Smooth muscle cell (in vitro differentiated cells): ENCODE results near the gene GRID1. TPM values are rescaled to one million over a fixed set of nuclear protein-coding genes. Genes with fewer than 3 reads are reported as not detected.

ENCODE experiments used
- DNase-seq: peaks from one replicate; lab custom pipeline; 2025; ENCODE audit not compliant: unreplicated experiment; lab: John Stamatoyannopoulos, UW
- H2AFZ ChIP-seq: fragments of 200-600 bp; sonication (generic); 2 replicates; pipeline ENCODE4 v1.6.0; 2016; ENCODE audit warnings: antibody characterized with exemption, low read depth, mild to moderate bottlenecking
- H3F3A ChIP-seq: fragments of 200-600 bp; sonication (generic); 2 replicates; pipeline ENCODE4 v1.6.0; 2017; ENCODE audit warnings: antibody characterized with exemption, low read depth
- H3K27ac ChIP-seq: fragments of 200-600 bp; sonication (generic); 2 replicates; pipeline ENCODE4 v1.5.1; 2016; ENCODE audit warnings: low read depth, mild to moderate bottlenecking
- H3K27me3 ChIP-seq: fragments of 200-600 bp; sonication (generic); 2 replicates; pipeline ENCODE4 v1.6.1; 2016; ENCODE audit warnings: low read depth, mild to moderate bottlenecking
- H3K36me3 ChIP-seq: fragments of 200-600 bp; sonication (generic); 2 replicates; pipeline ENCODE4 v1.5.1; 2016; ENCODE audit warnings: low read depth
- H3K4me1 ChIP-seq: fragments of 200-600 bp; sonication (generic); 2 replicates; pipeline ENCODE4 v1.5.1; 2016; ENCODE audit warnings: low read depth
- H3K4me2 ChIP-seq: fragments of 200-600 bp; sonication (generic); 2 replicates; pipeline ENCODE4 v1.6.0; 2016; ENCODE audit warnings: mild to moderate bottlenecking
- H3K4me3 ChIP-seq: fragments of 200-600 bp; sonication (generic); 2 replicates; pipeline ENCODE4 v1.5.1; 2016; ENCODE audit warnings: mild to moderate bottlenecking
- H3K79me2 ChIP-seq: fragments of 200-600 bp; sonication (generic); 2 replicates; pipeline ENCODE4 v1.6.0; 2016; ENCODE audit warnings: low read depth, mild to moderate bottlenecking
- H3K9ac ChIP-seq: fragments of 200-600 bp; sonication (generic); 2 replicates; pipeline ENCODE4 v1.6.0; 2016; ENCODE audit warnings: low read depth
- H3K9me3 ChIP-seq: fragments of 200-600 bp; sonication (generic); replicated peaks from 2 replicates; pipeline ENCODE4 v1.5.1; 2016; ENCODE audit warnings: low read depth
- H4K20me1 ChIP-seq: fragments of 200-600 bp; sonication (generic); 2 replicates; pipeline ENCODE4 v1.6.0; 2016; ENCODE audit warnings: low read depth
- CTCF ChIP-seq: fragments of 200-600 bp; sonication (generic); IDR thresholded peaks from 2 replicates; pipeline ENCODE4 v1.5.1; 2017; ENCODE audit warnings: borderline replicate concordance, mild to moderate bottlenecking, antibody characterized with exemption; ENCODE audit not compliant: insufficient read depth, poor library complexity, severe bottlenecking
- WGBS: methylation state at CpG from one replicate; pipeline ENCODE4 v1.1.7; 2016; ENCODE audit warnings: low lambda C conversion rate; 5-methylcytosine and 5-hydroxymethylcytosine counted together
- polyA plus RNA-seq: library from polyadenylated mRNA; unstranded; fragments of >200 nt; fragmentation: Nextera tagmentation; extraction: Ambion mirVana; gene quantifications from 2 replicates; pipeline ENCODE4 v1.2.1, GENCODE V29; 2016
- total RNA-seq: library from RNA; depleted of rRNA; stranded (reverse); fragments of >200 nt; gene quantifications from 2 replicates; pipeline ENCODE4 v1.2.3, GENCODE V29; 2014

GRID1 gene
- total and polyA plus RNA-seq, 2 experiments from 2014 or later: 4.4 to 7.4 TPM

GRCh38 chr10:86295351-86295750, 71.2 kb downstream of the GRID1 start:
- Histone ChIP-seq H3K27me3 (no peaks in the 10 kb centered on the region), H3K27ac (no peak overlapping the region), H2AFZ (no peak overlapping the region), H3K9me3 (no peaks in the 10 kb centered on the region), H3K79me2 (no peaks in the 10 kb centered on the region), H4K20me1 (peaks cover 29% of the 10 kb centered on the region), H3K36me3 (no peaks in the 10 kb centered on the region), H3K4me1 (no peaks in the 10 kb centered on the region), H3F3A (no peaks in the 10 kb centered on the region), H3K4me3 (no peak overlapping the region), H3K9ac (no peak overlapping the region), H3K4me2 (no peak overlapping the region)
- TF ChIP-seq CTCF: no peak
- DNase-seq: no peak
- WGBS: 92% methylated on average over 14 of the region's 14 CpGs

DNA sequence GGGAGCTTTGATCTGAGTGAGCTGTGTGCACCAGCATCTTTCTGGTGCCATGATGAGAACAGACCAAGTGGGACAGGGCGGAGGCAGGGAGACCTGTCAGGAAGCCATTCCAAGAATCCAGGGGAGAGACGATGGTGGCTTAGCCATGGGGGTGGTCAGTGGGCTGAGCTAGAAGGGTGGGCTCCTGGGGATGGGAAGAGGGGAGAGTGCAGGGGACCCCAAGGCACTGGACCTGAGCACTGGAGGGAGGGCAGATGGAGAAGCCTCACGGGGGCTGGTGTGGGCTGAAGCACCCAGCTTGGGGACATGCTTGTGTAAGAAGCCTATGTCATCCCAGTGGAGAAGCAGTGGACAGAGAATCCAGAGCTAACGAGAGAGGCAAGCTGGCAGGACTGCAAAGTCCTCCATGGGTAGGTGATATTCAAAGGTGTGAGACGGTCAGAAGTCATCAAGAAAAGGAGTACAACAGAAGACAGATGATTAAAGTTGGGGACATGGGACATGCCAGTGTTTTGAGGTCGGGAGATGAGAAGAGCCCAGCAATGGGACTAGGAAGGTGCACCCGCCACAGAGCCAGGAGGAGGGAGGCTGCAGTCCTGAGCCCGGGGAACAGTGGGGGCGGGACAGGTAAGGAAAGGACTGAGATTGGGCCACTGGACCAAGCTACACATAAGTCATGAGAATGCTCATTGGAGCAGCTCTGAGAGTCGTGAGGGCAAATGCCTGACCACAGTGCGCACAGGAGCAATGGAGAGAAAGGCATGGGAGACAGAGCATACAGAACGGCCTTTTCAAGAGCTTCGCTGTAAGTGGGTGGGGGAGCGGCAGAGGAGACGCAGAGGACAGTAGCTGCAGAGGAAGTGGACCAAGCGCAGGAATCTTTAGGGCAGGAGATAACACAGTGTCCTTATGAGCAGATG, 72.0 kb downstream of the GRID1 start:
- no peaks in the 10 kb centered on the region for H3K9me3 ChIP-seq
- no peak overlapping the region for H3K9ac ChIP-seq
- H4K20me1 ChIP-seq: peaks cover 23% of the 10 kb centered on the region
- no peaks in the 10 kb centered on the region for H3K4me1 ChIP-seq
- no peak for DNase-seq
- no peak overlapping the region for H3K4me2 ChIP-seq
- 89% methylated on average over 16 of the region's 16 CpGs for WGBS
- no peaks in the 10 kb centered on the region for H3K27me3 ChIP-seq
- H3K27ac ChIP-seq: no peak overlapping the region
- no peaks in the 10 kb centered on the region for H3K36me3 ChIP-seq
- H3K79me2 ChIP-seq: no peaks in the 10 kb centered on the region
- no peak overlapping the region for H3K4me3 ChIP-seq
- H2AFZ ChIP-seq: no peak overlapping the region
- no peaks in the 10 kb centered on the region for H3F3A ChIP-seq
- TF ChIP-seq CTCF: no peak

DNA sequence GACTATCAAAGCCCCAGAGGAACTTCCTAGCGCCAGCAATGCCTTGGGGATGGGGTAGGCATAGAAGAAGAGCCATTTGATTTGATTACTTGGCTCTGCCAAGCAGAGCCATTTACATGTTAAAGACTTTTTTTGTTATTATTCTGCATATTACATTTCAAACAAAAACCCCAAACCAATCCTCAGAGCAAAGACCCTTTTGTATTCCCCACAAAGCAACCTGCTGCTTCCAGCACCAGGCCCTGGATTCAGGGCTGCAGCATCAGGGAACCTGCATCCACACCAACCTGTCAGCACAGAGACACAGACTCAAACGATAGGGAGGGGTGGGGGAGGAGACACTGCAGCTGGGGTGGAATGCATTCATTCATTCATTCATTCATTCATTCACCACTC, 73.2 kb downstream of the GRID1 start:
- Histone ChIP-seq H3K4me1 (no peaks in the 10 kb centered on the region), H3F3A (no peaks in the 10 kb centered on the region), H3K27ac (no peak overlapping the region), H3K79me2 (no peaks in the 10 kb centered on the region), H4K20me1 (peaks cover 22% of the 10 kb centered on the region), H3K27me3 (no peaks in the 10 kb centered on the region), H3K9me3 (no peaks in the 10 kb centered on the region), H3K36me3 (no peaks in the 10 kb centered on the region), H3K4me3 (no peak overlapping the region), H2AFZ (no peak overlapping the region), H3K4me2 (no peak overlapping the region), H3K9ac (no peak overlapping the region)
- no peak for TF ChIP-seq CTCF
- DNase-seq: no peak
- 59% methylated on average over 2 of the region's 2 CpGs for WGBS
